ENCODE data around the gene HMX1. TPM values are rescaled to one million over a fixed set of nuclear protein-coding genes. Genes with fewer than 3 reads are reported as not detected.

Gene HMX1
- total RNA-seq, 5 donors from 2014 or later (not counting 1 experiment from before 2014, with no cell fraction given), result not detected

- ATAC-seq (replicated peaks in 1 of 4) (no peak), DNase-seq (peak in 2 of 35 experiments; percentile 3 to 8)
- Mint-ChIP-seq H3K4me3 (no peak overlapping the region), H3K9me3 (no peaks in the 10 kb centered on the region), H3K4me1 (peaks cover 3 to 6% (median 5%) of the 10 kb centered on the region in 3 donors), H3K27me3 (peaks cover 16 to 18% of the 10 kb centered on the region in 2 donors), H3K27ac (no peak overlapping the region), H3K36me3 (no peaks in the 10 kb centered on the region)
- Histone ChIP-seq H3K4me3 (ENCODE audit: control insufficient read depth in 1 of 2, extremely low read depth in 1 of 2, low read length in 1 of 2) (no peak overlapping the region), H3K27me3 (replicated peaks in 1 of 2; ENCODE audit: control insufficient read depth in 2 of 2, extremely low read depth in 1 of 2, insufficient read depth in 2 of 2, low read length in 1 of 2) (peaks cover 0 to 40% of the 10 kb centered on the region in 2 experiments), H3K36me3 (ENCODE audit: control insufficient read depth in 2 of 2, extremely low read depth in 1 of 2, insufficient read depth in 1 of 2, low read length in 1 of 2) (no peaks in the 10 kb centered on the region), H3K4me1 (ENCODE audit: control insufficient read depth in 1 of 2, extremely low read depth in 1 of 2, insufficient read depth in 2 of 2, low read length in 2 of 2) (peaks cover 0 to 6% of the 10 kb centered on the region in 2 experiments), H3K9me3 (no peaks in the 10 kb centered on the region), H3K27ac (ENCODE audit: low read length) (no peak overlapping the region)
- WGBS (ENCODE audit: insufficient coverage), result 90% methylated on average over 11 of the region's 12 CpGs
- CTCF ChIA-PET, result interaction anchor here in 1 of 2 donors (0.7 kb wide), 1 partner anchor 418 kb away, joined by 5 read pairs; no protein-coding TSS in a partner anchor
- POLR2A ChIA-PET, result no interaction called here
Observed at GRCh38 chr4:8917321-8917811, 45.7 kb upstream of the HMX1 start.

- peaks cover 3 to 6% (median 5%) of the 10 kb centered on the region in 3 donors for H3K4me1 Mint-ChIP-seq
- H3K4me3 Mint-ChIP-seq, result no peak overlapping the region
- WGBS (ENCODE audit: insufficient coverage), result 81% methylated on average over 2 of the region's 2 CpGs
- Histone ChIP-seq H3K27me3 (replicated peaks in 1 of 2; ENCODE audit: control insufficient read depth in 2 of 2, extremely low read depth in 1 of 2, insufficient read depth in 2 of 2, low read length in 1 of 2) (peaks cover 0 to 37% of the 10 kb centered on the region in 2 experiments), H3K36me3 (ENCODE audit: control insufficient read depth in 2 of 2, extremely low read depth in 1 of 2, insufficient read depth in 1 of 2, low read length in 1 of 2) (no peaks in the 10 kb centered on the region), H3K27ac (ENCODE audit: low read length) (no peak overlapping the region), H3K4me1 (ENCODE audit: control insufficient read depth in 1 of 2, extremely low read depth in 1 of 2, insufficient read depth in 2 of 2, low read length in 2 of 2) (peaks cover 0 to 6% of the 10 kb centered on the region in 2 experiments), H3K9me3 (no peaks in the 10 kb centered on the region), H3K4me3 (ENCODE audit: control insufficient read depth in 1 of 2, extremely low read depth in 1 of 2, low read length in 1 of 2) (no peak overlapping the region)
- H3K27me3 Mint-ChIP-seq, result peaks cover 14 to 15% of the 10 kb centered on the region in 2 donors
- H3K9me3 Mint-ChIP-seq, result no peaks in the 10 kb centered on the region
- POLR2A ChIA-PET, result no interaction called here
- no peak overlapping the region for H3K27ac Mint-ChIP-seq
- no peaks in the 10 kb centered on the region for H3K36me3 Mint-ChIP-seq
- CTCF ChIA-PET, result no interaction called here
- DNase-seq, result no peak
- ATAC-seq (replicated peaks in 1 of 4), result no peak
Observed at GRCh38 chr4:8916906-8917305, 45.3 kb upstream of the HMX1 start.

- no peaks in the 10 kb centered on the region for H3K9me3 ChIP-seq
- Mint-ChIP-seq H3K36me3 (no peaks in the 10 kb centered on the region), H3K27me3 (peaks cover 12% of the 10 kb centered on the region in 2 donors), H3K4me1 (peaks cover 3 to 6% (median 5%) of the 10 kb centered on the region in 3 donors), H3K27ac (no peak overlapping the region), H3K9me3 (no peaks in the 10 kb centered on the region), H3K4me3 (no peak overlapping the region)
- no peaks in the 10 kb centered on the region for H3K36me3 ChIP-seq (ENCODE audit: control insufficient read depth in 2 of 2, extremely low read depth in 1 of 2, insufficient read depth in 1 of 2, low read length in 1 of 2)
- H3K4me3 ChIP-seq (ENCODE audit: control insufficient read depth in 1 of 2, extremely low read depth in 1 of 2, low read length in 1 of 2), result no peak overlapping the region
- peaks cover 0 to 6% of the 10 kb centered on the region in 2 experiments for H3K4me1 ChIP-seq (ENCODE audit: control insufficient read depth in 1 of 2, extremely low read depth in 1 of 2, insufficient read depth in 2 of 2, low read length in 2 of 2)
- no peak overlapping the region for H3K27ac ChIP-seq (ENCODE audit: low read length)
- WGBS (ENCODE audit: insufficient coverage), result 54% methylated on average over 7 of the region's 11 CpGs
- H3K27me3 ChIP-seq (replicated peaks in 1 of 2; ENCODE audit: control insufficient read depth in 2 of 2, extremely low read depth in 1 of 2, insufficient read depth in 2 of 2, low read length in 1 of 2), result peaks cover 0 to 32% of the 10 kb centered on the region in 2 experiments
- POLR2A ChIA-PET, result no interaction called here
- CTCF ChIA-PET, result no interaction called here
- peak in 1 of 35 experiments; percentile 21 for DNase-seq
- ATAC-seq (replicated peaks in 1 of 4), result no peak
Observed at GRCh38 chr4:8916351-8916885, 44.8 kb upstream of the HMX1 start.

- H3K36me3 ChIP-seq (ENCODE audit: control insufficient read depth in 2 of 2, extremely low read depth in 1 of 2, insufficient read depth in 1 of 2, low read length in 1 of 2), result no peaks in the 10 kb centered on the region
- peaks cover 0 to 27% of the 10 kb centered on the region in 2 experiments for H3K27me3 ChIP-seq (replicated peaks in 1 of 2; ENCODE audit: control insufficient read depth in 2 of 2, extremely low read depth in 1 of 2, insufficient read depth in 2 of 2, low read length in 1 of 2)
- Mint-ChIP-seq H3K4me3 (no peak overlapping the region), H3K27ac (no peak overlapping the region), H3K36me3 (no peaks in the 10 kb centered on the region), H3K27me3 (peaks cover 11 to 12% of the 10 kb centered on the region in 2 donors), H3K9me3 (no peaks in the 10 kb centered on the region), H3K4me1 (peaks cover 3 to 6% (median 5%) of the 10 kb centered on the region in 3 donors)
- no peak overlapping the region for H3K4me3 ChIP-seq (ENCODE audit: control insufficient read depth in 1 of 2, extremely low read depth in 1 of 2, low read length in 1 of 2)
- WGBS (ENCODE audit: insufficient coverage), result 71% methylated on average over 19 of the region's 27 CpGs
- POLR2A ChIA-PET, result no interaction called here
- ATAC-seq (replicated peaks in 1 of 4) (no peak), DNase-seq (peak in 2 of 35 experiments; percentile 3 to 23)
- H3K9me3 ChIP-seq, result no peaks in the 10 kb centered on the region
- peaks cover 0 to 6% of the 10 kb centered on the region in 2 experiments for H3K4me1 ChIP-seq (ENCODE audit: control insufficient read depth in 1 of 2, extremely low read depth in 1 of 2, insufficient read depth in 2 of 2, low read length in 2 of 2)
- no peak overlapping the region for H3K27ac ChIP-seq (ENCODE audit: low read length)
- CTCF ChIA-PET, result no interaction called here
Observed at GRCh38 chr4:8915201-8916200, 43.9 kb upstream of the HMX1 start.

- Histone ChIP-seq H3K36me3 (ENCODE audit: control insufficient read depth in 2 of 2, extremely low read depth in 1 of 2, insufficient read depth in 1 of 2, low read length in 1 of 2) (no peaks in the 10 kb centered on the region), H3K9me3 (no peaks in the 10 kb centered on the region), H3K27me3 (replicated peaks in 1 of 2; ENCODE audit: control insufficient read depth in 2 of 2, extremely low read depth in 1 of 2, insufficient read depth in 2 of 2, low read length in 1 of 2) (peaks cover 0 to 18% of the 10 kb centered on the region in 2 experiments), H3K4me1 (ENCODE audit: control insufficient read depth in 1 of 2, extremely low read depth in 1 of 2, insufficient read depth in 2 of 2, low read length in 2 of 2) (peaks cover 0 to 6% of the 10 kb centered on the region in 2 experiments), H3K4me3 (ENCODE audit: control insufficient read depth in 1 of 2, extremely low read depth in 1 of 2, low read length in 1 of 2) (no peak overlapping the region), H3K27ac (ENCODE audit: low read length) (no peak overlapping the region)
- WGBS (ENCODE audit: insufficient coverage), result 77% methylated on average over 26 of the region's 29 CpGs
- ATAC-seq (replicated peaks in 1 of 4), result no peak
- peaks cover 3 to 6% of the 10 kb centered on the region in 2 donors for H3K27me3 Mint-ChIP-seq
- no peak overlapping the region for H3K27ac Mint-ChIP-seq
- DNase-seq, result peak in 3 of 35 experiments; percentile 3 to 20 (median 9)
- H3K9me3 Mint-ChIP-seq, result no peaks in the 10 kb centered on the region
- peaks cover 3 to 6% (median 5%) of the 10 kb centered on the region in 3 donors for H3K4me1 Mint-ChIP-seq
- H3K36me3 Mint-ChIP-seq, result no peaks in the 10 kb centered on the region
- H3K4me3 Mint-ChIP-seq, result no peak overlapping the region
- POLR2A ChIA-PET, result no interaction called here
- CTCF ChIA-PET, result no interaction called here
Observed at GRCh38 chr4:8914461-8915171, 43.0 kb upstream of the HMX1 start.
